Ascending aorta (tissue), 2 donors: ENCODE results near the gene NMRAL1. TPM values are rescaled to one million over a fixed set of nuclear protein-coding genes. Genes with fewer than 3 reads are reported as not detected.

ENCODE experiments used
- DNase-seq, 2 donors: peaks; one replicate each; pipeline ENCODE4 v3.0.0-alpha.2; 2019; ENCODE audit warnings: low spot score in 2 of 2
- H3K27ac ChIP-seq, 2 donors: fragments of 200-600 bp; sonication (generic); one replicate each; pipeline ENCODE4 v1.5.1; 2016 to 2017; ENCODE audit warnings: mild to moderate bottlenecking in 1 of 2
- H3K27me3 ChIP-seq: fragments of 200-600 bp; sonication (generic); one replicate; pipeline ENCODE4 v1.5.1; 2017
- H3K36me3 ChIP-seq, 2 donors: fragments of 200-600 bp; sonication (generic); one replicate each; pipeline ENCODE4 v1.5.1; 2016
- H3K4me1 ChIP-seq, 2 donors: fragments of 200-600 bp; sonication (generic); one replicate each; pipeline ENCODE4 v1.5.1; 2016 to 2017; ENCODE audit warnings: mild to moderate bottlenecking in 1 of 2
- H3K4me3 ChIP-seq, 2 donors: fragments of 200-600 bp; sonication (generic); one replicate each; pipeline ENCODE4 v1.5.1; 2016 to 2017; ENCODE audit warnings: mild to moderate bottlenecking in 1 of 2
- H3K9me3 ChIP-seq, 2 donors: fragments of 200-600 bp; sonication (generic); one replicate each; pipeline ENCODE4 v1.5.1; 2016
- intact Hi-C: fragments of 100-400 bp; cut with DNase I; formaldehyde crosslinking; loops from one replicate; pipeline ENCODE4 v1.15.1; 2023
- total RNA-seq: library from RNA; depleted of rRNA; stranded (reverse); fragments of >200 nt; gene quantifications from one replicate; pipeline ENCODE4 v1.1.0, GENCODE V29; 2016
- TF ChIP-seq, protein P1 (sequence below), 3 experiments: fragments of 200-600 bp in 2 of 3; fragments of 450-650 bp in 1 of 3; sonication (generic) in 2 of 3; IDR thresholded peaks; one replicate each; pipeline ENCODE4 v1.5.1; 2016 to 2019; ENCODE audit warnings: antibody characterized with exemption in 3 of 3, mild to moderate bottlenecking in 1 of 3, moderate library complexity in 1 of 3

The NMRAL1 gene
- total RNA-seq, 1 donor from 2014 or later = 48.6 TPM

DNA sequence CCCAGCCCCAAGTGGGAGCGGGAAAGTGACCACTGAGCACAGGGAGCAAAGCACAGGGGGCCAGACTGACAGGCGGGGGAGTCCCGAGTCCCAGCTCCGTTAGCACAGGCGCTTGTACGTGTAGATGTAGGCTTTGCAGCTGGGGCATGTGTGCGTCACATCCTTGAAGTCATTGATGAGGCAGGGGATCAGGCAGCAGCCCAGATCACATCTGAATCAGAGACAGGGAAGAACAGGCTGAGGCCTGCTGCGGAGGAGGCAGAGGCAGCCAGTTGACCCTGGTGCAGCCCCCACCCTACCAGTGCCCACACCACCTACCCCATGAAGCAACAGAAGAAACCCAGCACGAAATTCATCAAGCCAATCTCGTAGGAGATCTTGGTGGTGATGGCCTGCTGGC, 38.0 kb upstream of the NMRAL1 start:
- TF ChIP-seq, protein P1, sequence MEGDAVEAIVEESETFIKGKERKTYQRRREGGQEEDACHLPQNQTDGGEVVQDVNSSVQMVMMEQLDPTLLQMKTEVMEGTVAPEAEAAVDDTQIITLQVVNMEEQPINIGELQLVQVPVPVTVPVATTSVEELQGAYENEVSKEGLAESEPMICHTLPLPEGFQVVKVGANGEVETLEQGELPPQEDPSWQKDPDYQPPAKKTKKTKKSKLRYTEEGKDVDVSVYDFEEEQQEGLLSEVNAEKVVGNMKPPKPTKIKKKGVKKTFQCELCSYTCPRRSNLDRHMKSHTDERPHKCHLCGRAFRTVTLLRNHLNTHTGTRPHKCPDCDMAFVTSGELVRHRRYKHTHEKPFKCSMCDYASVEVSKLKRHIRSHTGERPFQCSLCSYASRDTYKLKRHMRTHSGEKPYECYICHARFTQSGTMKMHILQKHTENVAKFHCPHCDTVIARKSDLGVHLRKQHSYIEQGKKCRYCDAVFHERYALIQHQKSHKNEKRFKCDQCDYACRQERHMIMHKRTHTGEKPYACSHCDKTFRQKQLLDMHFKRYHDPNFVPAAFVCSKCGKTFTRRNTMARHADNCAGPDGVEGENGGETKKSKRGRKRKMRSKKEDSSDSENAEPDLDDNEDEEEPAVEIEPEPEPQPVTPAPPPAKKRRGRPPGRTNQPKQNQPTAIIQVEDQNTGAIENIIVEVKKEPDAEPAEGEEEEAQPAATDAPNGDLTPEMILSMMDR (IDR thresholded peaks at IDR 0.05) = no peak
- Histone ChIP-seq H3K27me3 (no peaks in the 10 kb centered on the region), H3K4me3 (no peak overlapping the region), H3K27ac (no peak overlapping the region), H3K9me3 (no peaks in the 10 kb centered on the region), H3K4me1 (peaks cover 7 to 14% of the 10 kb centered on the region in 2 donors), H3K36me3 (peaks cover 47 to 50% of the 10 kb centered on the region in 2 donors)
- intact Hi-C loops = no loop called here
- no peak for DNase-seq

DNA sequence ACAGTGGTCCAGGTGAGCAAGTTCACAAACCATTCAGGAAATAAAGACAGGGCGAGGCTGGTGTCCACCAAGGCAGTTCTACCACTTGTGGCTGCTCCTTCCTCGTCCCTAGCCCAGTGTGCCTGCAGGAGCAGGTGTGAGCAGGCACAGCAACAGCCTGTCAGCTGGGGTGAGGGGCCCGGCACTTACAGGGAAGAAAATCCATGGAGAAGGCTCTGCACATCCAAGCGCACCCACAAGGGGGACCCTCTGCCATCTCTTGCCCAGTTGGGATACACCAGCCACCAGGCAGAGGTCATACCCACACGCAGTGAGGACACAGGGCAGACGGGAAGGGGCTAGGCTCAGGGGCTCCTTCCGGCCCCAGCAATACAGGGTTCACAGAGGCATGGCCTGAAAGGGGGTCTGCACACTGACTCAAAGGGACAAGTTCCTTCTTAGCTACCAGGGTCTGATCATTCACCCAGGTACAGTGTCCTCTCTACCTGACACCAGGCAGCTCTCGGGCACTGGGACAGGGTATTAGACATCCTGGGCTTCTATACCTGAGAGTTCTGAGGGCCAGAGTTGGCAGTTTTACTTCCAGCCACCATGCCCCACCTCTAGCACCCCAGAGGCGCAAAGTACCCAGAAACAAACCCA, 37.1 kb upstream of the NMRAL1 start:
- H3K4me3 ChIP-seq = no peak overlapping the region
- H3K36me3 ChIP-seq = peaks cover 51 to 56% of the 10 kb centered on the region in 2 donors
- intact Hi-C loops = no loop called here
- no peak for DNase-seq
- H3K9me3 ChIP-seq = no peaks in the 10 kb centered on the region
- peaks cover 7 to 14% of the 10 kb centered on the region in 2 donors for H3K4me1 ChIP-seq
- H3K27ac ChIP-seq = no peak overlapping the region
- no peaks in the 10 kb centered on the region for H3K27me3 ChIP-seq
- TF ChIP-seq, protein P1 (IDR thresholded peaks at IDR 0.05) = peak in 2 of 3 experiments; percentile 21 to 45

DNA sequence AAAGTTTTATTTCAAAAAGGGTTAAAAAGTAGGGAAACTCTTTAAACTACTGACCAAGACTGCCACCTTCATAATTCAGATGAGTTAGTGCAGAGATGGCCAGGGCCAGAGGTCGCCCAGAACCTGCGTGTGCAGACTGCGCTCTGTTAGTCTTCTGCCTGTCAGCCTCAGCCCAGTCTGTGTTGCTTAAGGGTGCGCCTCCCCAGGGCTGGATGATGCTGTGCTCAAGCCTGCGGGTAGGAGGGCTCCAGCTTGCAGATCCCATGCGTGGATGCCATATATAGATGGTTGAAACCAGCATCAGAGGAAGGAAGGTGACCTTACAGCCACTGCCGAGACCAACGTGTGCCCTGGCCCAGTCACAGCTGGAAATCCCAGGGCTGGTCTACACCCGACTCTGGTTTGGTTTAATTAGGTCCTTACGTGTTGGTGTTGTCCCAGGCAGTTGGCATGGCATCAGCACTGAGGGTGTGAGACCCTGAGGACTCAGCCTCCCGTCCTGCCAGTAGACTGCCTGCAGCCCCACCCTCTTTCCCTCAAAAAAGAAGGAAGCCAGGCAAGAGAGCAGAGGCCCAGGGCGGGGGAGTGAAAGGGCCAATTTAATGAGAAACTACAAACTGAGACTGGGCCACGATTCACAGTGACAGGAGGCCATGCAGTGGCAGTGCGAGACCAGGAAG, 36.5 kb upstream of the NMRAL1 start:
- Histone ChIP-seq H3K27ac (no peak overlapping the region), H3K36me3 (peaks cover 51 to 56% of the 10 kb centered on the region in 2 donors), H3K9me3 (no peaks in the 10 kb centered on the region), H3K27me3 (no peaks in the 10 kb centered on the region), H3K4me3 (no peak overlapping the region), H3K4me1 (peaks cover 7 to 14% of the 10 kb centered on the region in 2 donors)
- DNase-seq = no peak
- TF ChIP-seq, protein P1 (IDR thresholded peaks at IDR 0.05) = no peak
- intact Hi-C loops = no loop called here

DNA sequence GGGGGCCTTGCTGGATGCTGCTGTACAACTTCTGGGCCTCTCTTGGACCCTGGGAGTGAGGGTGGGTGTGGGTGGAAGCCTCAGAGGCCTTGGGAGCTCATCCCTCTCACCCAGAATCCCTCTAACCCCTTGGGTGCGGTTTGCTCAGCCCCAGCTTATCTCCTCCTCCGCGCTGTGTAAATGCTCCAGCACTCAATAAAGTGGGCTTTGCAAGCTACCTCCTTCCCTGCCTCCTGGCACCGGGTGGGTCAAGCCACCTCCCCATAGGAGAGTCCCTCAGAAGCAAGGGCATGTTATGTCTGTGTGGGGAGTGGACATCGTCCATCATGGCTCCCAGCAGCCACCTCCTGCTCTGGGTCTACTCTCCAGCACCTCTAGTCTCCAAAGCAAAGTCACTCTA, 35.7 kb upstream of the NMRAL1 start:
- Histone ChIP-seq H3K4me3 (no peak overlapping the region), H3K36me3 (peaks cover 51 to 60% of the 10 kb centered on the region in 2 donors), H3K9me3 (no peaks in the 10 kb centered on the region), H3K27me3 (no peaks in the 10 kb centered on the region), H3K27ac (no peak overlapping the region), H3K4me1 (peaks cover 7 to 12% of the 10 kb centered on the region in 2 donors)
- intact Hi-C loops = no loop called here
- TF ChIP-seq, protein P1 (IDR thresholded peaks at IDR 0.05) = no peak
- no peak for DNase-seq

DNA sequence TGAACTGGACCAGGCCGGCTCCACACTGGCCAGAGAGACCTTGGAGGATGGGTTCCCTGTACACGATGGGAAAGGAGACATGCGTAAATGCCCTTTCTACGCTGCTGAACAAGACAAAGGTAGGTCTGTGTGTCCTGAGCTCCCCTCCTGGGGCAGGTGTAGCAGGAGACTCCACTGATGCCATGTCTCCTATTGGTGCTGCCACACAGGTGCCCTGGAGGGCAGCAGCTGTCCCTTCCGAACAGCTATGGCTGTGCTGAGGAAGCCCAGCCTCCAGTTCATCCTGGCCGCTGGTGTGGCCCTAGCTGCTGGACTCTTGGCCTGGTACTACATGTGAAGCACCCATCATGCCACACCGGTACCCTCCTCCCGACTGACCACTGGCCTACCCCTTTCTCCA, 35.0 kb upstream of the NMRAL1 start:
- no peak for DNase-seq
- peaks cover 6 to 7% of the 10 kb centered on the region in 2 donors for H3K4me1 ChIP-seq
- H3K36me3 ChIP-seq = peaks cover 51 to 60% of the 10 kb centered on the region in 2 donors

More for the DNA sequence above, 35.0 kb upstream of the NMRAL1 start:
- H3K27ac ChIP-seq = no peak overlapping the region
- TF ChIP-seq, protein P1 (IDR thresholded peaks at IDR 0.05) = no peak
- no peak overlapping the region for H3K4me3 ChIP-seq
- intact Hi-C loops = loop anchor here (5.0 kb wide), 1 partner anchor 78 kb away; no protein-coding TSS in a partner anchor
- H3K9me3 ChIP-seq = no peaks in the 10 kb centered on the region
- H3K27me3 ChIP-seq = no peaks in the 10 kb centered on the region
